NCI-H2081 treated with DMSO at 0.1 percent for 48 hours (cell line): Measurements from ENCODE around the gene TOMM20.
A peak's percentile ranks its signal among the peaks of the same experiment; 100 is the strongest.
"Not testable (repeated sequence)": the region's sequence is repeated elsewhere in the genome, so short reads cannot be mapped to it uniquely, and the experiment has no call there.

Experiments
- DNase-seq: peaks from one replicate; lab custom pipeline; 2025; lab: John Stamatoyannopoulos, UW

TOMM20 gene

GRCh38 chr1:235128456-235129328, at the start of gene TOMM20:
TSS of gene TOMM20 (minus strand) at chr1:235128837. CDS start at chr1:235128715, 122 bp downstream.
- peak; percentile 96 for DNase-seq

- DNase-seq, result no peak
These were observed 47.8 kb upstream of the TOMM20 start for GRCh38 chr1:235176486-235176885.

GRCh38 chr1:235169986-235170385, 41.3 kb upstream of the TOMM20 start:
- DNase-seq, result no peak

- DNase-seq, result no peak
These were observed 39.7 kb upstream of the TOMM20 start for GRCh38 chr1:235168375-235168774.

GRCh38 chr1:235161685-235162327, 33.2 kb upstream of the TOMM20 start:
- no peak for DNase-seq

GRCh38 chr1:235160957-235161684, 32.5 kb upstream of the TOMM20 start, which contains the start of gene RBM34:
TSS of gene RBM34 (minus strand) at chr1:235161250. CDS start at chr1:235161226, 24 bp downstream.
- peak; percentile 68 for DNase-seq

GRCh38 chr1:235160383-235160956, 31.8 kb upstream of the TOMM20 start:
- DNase-seq, result no peak

GRCh38 chr1:235159930-235160329, 31.3 kb upstream of the TOMM20 start:
- DNase-seq, result not testable (repeated sequence)

- DNase-seq, result not testable (repeated sequence)
These were observed 30.6 kb upstream of the TOMM20 start for GRCh38 chr1:235159284-235159683.

GRCh38 chr1:235158680-235159079, 30.0 kb upstream of the TOMM20 start:
- DNase-seq, result no peak

GRCh38 chr1:235157150-235157549, 28.5 kb upstream of the TOMM20 start:
- DNase-seq, result no peak

GRCh38 chr1:235156740-235157139, 28.1 kb upstream of the TOMM20 start:
- no peak for DNase-seq

- no peak for DNase-seq
These were observed 27.6 kb upstream of the TOMM20 start for GRCh38 chr1:235156265-235156664.

GRCh38 chr1:235152235-235152634, 23.6 kb upstream of the TOMM20 start:
- DNase-seq, result no peak

- DNase-seq, result no peak
These were observed 22.4 kb upstream of the TOMM20 start for GRCh38 chr1:235151033-235151432.

- DNase-seq, result no peak
These were observed 21.2 kb upstream of the TOMM20 start for GRCh38 chr1:235149824-235150223.

- no peak for DNase-seq
These were observed 18.6 kb upstream of the TOMM20 start for GRCh38 chr1:235147269-235147668.

GRCh38 chr1:235145639-235146038, 17.0 kb upstream of the TOMM20 start:
- DNase-seq, result no peak

- no peak for DNase-seq
These were observed 14.4 kb upstream of the TOMM20 start for GRCh38 chr1:235142991-235143390.

GRCh38 chr1:235139315-235139714, 10.7 kb upstream of the TOMM20 start:
- no peak for DNase-seq

GRCh38 chr1:235138821-235139220, 10.2 kb upstream of the TOMM20 start:
- DNase-seq, result no peak

- DNase-seq, result no peak
These were observed 7.5 kb upstream of the TOMM20 start for GRCh38 chr1:235136111-235136510.
